ENCODE results near the gene SEMA3E.
"Not testable (repeated sequence)": the region's sequence is repeated elsewhere in the genome, so short reads cannot be mapped to it uniquely, and the experiment has no call there.

Gene SEMA3E

DNA sequence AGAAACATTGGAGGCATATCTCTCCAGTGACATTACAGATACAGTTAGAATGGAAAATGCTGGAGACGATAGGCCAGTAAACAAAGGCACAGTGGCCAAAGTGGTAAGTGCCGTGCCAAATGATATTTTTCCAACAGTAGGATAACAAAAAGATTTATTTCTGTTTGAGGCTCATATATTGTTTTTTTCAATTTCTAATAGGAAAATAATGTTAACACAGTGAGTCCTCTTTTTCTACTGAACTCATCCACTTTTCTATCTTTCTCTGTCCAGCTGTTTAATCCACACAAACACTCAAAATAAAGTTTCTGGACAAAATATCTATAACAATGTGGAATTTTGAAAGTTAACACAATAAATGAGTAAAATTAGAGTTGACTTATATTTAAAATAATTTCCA, 201.3 kb downstream of the SEMA3E start:
- no peak for DNase-seq

DNA sequence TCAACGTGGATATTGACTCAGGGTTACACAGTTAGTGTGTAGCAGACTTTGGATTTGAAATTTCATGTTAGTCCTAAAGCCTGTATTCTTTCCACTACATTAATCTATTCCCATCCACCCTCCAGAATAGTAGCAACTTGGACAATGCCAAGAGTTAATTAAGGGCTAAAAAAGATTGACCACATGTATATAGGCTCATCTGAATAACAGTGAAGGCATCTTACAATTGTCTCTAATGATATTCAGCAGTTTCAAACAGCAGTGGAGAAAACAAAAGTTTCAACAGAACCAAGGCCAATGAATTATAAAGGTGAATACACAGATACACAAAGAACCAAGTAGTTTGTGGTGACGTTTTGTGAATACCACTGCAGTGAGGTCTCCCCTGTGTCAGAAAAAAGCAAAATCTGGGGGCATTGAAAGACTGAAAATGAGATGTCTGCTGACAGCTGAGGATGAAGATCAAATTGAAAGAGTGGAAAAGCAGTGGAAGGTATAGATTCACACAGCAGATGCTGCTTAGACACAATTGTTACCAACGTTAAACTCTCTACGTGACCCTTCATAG, 202.8 kb downstream of the SEMA3E start:
- no peak for DNase-seq

DNA sequence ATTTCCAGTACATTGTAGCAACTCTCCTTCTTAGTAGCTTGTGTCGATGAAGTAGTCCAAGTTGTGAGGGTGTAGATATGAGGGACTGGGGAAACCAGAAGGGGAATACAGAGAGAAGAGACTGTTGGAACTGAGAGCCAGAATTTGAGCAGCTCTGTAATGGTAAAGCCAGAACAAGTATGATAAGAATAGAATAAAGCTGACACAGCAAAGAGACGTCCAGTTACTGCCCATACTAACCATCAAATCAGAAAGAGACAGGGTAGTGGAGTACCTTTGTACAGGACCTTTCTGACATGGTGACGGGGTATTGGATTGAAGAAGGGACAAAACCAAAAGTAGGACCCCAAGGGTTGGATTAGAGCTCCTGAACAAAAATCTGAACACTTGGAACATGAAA, 206.0 kb downstream of the SEMA3E start:
- DNase-seq = no peak

DNA sequence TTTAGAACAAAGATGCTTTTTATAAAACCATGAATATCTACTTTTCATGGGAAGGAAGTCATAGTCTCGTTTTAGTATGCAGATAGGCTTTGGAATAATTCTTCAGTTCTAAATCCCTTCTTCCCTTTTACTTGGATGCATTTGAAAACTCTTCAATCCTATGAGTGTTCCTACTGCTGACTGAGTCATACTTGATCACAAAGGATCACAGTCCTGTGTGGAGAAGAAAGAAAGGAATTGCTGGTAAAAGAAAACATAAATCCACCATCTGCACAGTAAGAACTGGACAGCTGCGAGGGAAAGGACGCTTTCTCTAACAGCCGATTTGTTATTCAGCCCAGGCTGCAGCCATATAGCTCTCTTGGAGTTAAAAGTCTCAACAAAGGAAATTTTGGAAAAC, 209.9 kb downstream of the SEMA3E start:
- no peak for DNase-seq

DNA sequence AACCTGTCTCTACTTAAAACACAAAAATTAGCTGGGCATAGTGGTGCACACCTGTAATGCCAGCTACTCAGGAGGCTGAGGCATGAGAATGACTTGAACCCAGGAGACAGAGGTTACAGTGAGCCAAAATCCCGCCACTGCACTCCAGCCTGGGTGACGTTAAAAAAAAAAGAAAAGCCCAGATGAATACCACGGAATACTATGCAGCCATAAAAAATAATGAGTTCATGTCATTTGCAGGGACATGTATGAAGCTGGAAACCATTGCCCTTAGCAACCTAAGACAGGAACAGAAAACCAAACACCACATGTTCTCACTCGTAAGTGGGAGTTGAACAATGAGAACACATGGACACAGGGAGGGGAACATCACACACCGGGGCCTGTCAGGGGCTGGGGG, 218.7 kb downstream of the SEMA3E start:
- not testable (repeated sequence) for DNase-seq

DNA sequence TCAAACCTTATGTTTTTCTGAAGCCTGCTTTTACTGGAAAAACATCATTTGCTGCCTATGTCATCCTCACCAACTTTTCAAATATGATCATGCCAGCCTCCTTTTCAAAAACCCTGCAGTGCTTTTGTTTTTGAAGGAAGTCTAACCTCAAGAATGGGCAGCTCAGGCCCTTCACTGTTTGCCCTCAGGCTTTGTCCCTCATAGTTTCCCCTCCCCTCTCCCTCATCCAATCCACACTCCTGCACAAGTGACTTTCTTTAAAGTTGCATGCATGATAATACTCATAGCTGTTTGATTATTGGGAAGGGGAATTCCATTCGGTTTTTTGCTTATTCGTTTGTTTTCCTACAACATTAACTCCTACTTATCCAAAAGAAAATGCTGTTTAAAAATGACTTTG, 219.4 kb downstream of the SEMA3E start:
- DNase-seq = no peak

DNA sequence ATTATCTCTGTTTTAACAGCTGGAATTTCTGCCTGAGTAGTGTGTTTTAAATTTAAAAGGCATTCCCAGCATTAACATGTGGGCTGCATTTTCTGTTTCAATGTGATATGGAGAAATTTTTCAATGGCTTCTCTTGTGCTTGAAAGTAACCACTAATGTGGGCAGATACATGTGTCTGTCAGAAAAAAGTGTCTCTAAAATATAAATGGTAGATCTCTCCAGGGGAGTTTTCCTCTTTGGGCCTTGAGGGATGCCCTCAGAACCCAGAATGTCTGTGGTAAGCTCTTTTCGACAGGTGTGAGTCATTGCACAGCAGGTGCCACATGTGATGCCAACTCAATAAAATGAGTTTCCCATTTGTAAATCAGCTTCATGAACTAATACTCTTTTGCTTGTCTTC, 221.1 kb downstream of the SEMA3E start:
- peak in 1 of 2 experiments; percentile 1 for DNase-seq

DNA sequence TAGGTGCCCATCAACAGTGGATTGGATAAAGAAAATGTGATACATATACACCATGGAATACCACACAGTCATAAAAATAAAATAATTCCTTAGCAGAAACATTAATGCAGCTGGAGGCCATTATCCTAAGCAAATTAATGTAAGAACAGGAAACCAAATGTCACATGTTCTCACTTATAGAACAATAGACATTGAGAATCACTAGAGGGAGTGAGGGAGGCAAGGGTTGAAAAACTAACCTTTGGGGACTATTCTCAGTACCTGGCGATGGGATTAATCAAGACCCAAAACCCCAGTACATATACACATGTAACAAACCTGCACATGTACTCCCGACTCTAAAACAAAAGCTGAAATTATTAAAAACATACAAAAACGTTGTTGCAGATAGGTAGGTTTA, 222.6 kb downstream of the SEMA3E start:
- no peak for DNase-seq

DNA sequence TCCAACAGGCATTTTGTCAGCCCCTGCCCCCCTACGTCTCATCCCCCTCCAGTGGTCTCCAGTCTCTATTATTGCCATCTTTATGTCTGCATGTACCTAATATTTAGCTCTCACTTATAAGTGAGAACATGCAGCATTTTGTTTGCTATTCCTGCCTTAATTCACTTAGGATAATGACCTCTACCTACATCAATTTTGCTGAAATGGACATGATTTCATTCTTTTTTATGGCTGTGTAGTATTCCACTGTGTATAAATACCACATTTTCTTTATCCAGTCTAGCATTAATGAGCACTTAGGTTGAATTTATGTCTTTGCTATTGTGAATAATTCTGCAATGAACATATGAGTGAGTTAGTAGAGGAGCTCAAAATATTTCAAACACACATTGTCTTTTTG, 229.9 kb downstream of the SEMA3E start:
- DNase-seq = no peak

DNA sequence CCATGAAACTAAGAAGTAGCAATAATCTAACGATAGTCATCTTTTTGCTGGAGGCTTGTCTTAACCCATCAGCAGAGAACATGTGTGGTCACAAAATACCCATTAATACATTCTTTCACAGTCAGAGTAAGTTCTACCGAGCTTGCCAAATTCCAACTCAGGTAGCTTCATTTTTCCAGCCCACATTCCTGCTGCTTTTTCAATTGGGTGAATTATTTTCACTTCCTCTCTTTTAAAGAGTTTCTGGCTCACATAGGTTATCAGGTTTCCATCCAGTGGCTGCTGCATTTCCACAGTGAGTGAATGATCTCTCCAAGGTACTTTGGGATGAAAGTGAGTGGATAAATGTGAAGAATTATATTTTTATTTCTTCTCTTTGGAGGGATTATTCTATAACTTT, 233.1 kb downstream of the SEMA3E start:
- DNase-seq = no peak

DNA sequence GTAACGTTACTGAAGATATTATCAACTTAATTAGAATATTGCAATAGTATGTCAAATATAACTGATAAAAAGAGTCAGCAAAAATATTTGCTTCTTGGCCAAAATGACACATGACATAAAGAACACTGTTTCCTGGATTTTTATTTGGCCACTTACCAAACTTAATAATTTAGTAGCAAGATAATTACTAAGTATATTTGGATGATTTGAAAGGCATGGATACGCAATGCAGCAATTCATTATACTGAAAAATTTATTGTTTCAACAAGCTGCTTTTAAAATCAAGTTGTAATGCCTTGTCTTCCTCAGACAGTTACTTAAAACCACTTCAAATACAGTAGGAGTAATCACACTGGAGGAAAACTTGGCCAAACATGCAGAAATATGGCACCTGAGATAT, 234.0 kb downstream of the SEMA3E start:
- no peak for DNase-seq

DNA sequence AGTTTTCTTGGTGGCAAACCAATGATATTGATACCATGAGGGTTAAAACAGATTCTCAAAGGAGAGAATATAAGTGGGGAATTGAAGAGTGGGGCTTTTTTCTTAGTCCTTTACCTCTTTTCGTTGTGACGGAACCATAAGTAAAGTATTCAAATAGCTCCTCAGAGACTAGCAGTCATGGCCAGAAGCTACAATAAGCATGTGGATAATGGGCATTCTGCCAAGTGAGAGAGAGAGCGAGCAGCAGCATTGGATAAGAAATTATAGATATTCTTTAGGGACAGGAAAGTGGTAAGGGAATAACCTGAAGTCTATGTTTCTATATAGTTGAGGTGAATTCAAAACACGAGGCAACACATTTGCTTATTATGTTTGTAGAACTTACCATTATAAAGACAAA, 235.1 kb downstream of the SEMA3E start:
- DNase-seq = peak; percentile 23 to 33

DNA sequence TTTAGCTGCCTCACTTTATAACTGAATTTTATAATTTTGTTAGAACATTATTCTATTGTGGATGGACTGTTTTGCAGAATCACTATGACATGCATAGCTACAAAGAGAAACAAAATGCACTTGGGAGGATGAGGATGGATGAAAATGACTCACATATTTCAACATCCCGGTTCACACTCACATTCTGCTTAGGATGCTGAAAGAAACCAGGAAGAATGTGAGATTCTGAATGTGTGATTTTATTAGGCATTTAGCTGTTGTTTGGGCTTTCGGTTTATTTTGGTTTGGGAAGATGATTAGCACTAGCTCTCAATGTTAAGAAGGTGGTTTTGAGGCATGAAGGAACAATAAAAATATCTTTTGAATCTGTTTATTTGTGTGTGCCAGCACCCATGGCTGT, 235.5 kb downstream of the SEMA3E start:
- DNase-seq = no peak

DNA sequence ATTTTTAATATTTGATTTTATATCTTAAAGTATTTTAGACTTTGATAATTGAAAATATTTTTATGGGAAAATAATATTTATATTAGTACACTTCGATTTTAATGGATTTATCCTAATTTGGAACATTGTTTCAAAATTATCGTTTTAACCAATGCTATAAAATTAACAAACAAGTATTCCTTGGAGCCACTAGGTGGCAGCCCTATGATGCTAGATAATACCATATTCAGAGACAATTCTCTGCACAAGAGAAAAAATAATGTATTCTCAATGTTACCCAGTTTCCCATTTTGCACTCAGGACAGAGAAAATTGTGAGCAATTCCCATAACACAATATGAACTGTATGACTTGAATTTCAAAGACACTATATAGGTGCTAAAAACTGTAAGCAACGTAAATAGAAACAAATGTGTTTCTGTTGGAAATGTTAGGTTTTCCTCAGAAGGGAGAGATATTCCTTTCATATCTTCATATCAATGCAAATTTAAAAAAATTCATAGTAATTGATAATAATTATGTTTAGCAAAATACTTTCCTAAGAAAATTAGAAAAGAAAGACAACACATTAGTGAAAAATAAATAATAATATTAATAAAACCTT, 237.8 kb downstream of the SEMA3E start:
- DNase-seq = peak; percentile 47 to 63

DNA sequence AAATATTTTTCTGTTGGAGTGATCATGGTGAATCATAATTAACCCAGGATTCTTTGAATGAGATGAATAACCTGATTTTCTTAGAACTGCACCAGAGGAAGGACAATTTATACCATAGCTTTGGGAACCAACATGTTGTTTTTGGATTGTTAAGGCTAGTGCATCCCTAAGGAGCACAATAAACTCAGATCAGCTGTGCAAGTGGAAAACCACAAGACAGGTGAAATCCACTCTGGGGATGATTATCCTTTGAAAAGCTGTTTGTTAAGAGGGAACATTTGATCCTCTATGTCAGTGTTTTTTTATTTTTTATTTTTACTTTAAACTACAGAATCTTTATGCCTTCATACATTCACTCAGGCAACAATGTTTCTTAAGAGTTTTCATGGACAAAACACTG, 254.2 kb downstream of the SEMA3E start:
- no peak for DNase-seq

DNA sequence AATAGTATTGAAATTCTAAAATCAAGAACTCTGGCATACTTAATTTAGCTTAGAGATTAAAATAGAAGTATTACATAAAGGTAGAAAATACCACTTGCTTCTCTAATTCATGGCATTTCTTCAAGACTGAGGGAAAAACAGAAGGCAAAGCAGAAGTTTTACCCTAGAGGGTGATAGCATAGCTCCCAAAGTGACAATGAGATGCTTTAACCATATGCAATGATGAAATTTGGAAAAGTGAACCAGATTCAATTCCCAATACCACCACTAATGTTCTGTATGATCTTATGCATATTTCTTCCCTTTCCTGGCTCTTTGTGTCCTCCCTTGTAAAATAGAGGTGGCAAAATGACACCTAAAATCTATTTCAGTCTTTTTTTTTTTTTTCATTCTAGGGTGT, 260.5 kb downstream of the SEMA3E start:
- DNase-seq = no peak

DNA sequence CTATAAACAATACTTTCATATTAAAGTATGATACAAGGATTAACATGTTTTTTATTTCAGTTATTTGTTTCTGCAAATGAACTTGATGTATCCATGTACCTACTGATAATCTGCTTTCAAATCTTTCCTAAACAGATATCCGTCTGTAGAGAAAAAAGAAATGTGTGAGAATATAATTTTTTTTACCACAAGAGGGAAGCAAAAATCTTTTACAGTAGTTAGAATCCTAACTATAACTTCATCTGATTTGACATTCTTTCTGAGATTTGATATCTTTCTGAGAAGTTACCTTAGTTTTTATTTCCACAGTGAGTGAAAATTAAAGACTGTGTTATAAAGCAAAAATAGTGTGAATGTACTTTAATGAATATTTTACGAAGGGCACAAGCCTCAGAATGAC, 282.3 kb downstream of the SEMA3E start:
- DNase-seq = no peak

DNA sequence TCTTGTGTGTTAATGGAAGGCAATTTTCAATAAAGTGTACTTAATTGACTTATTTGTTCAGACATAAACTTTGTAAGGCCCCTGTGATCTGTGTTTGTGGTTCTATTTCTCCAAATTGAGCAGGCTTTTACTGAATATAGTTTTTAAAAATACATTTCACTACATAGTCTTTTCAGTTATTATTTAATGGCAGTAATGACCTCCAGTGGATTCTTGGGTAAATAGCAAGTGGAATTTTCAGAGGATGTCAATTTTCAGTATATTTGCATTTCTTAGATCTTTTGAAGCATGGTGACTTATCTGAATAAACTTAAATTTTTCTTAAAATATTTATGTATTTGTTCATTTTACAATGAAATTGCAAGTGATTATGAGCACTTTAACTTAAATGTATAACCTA, 283.2 kb downstream of the SEMA3E start:
- DNase-seq = no peak

DNA sequence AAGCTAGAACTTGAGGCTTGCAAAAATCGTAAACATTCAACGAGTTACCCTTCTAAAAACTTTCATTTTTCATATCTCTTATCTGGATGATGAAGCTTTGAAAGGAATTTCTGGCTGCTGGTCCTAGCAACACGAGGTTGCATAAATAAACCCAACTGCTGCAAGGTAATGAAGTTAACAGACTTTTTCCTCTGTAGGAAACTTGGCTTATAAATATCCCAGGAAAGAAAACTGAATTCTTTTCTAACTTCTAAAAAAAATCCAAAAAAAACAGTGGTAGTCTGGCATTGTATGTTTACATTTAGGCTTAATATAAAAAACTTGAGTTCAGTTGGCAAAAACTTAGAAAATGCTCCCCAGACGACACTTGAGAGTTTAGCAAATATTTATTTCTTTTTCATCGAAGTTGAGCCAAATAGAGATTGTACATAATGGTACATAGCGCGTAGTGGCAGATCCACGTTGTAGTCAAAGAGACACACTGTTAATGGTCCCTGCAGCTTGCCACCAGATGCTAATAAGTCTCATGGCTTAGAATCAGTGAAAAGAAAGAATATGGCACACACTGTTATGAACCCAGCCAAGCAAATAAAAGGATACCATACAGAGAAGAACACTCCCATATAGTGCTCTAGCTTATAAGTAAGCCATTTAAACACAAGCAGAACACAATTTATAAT, 285.9 kb downstream of the SEMA3E start:
- no peak for DNase-seq

DNA sequence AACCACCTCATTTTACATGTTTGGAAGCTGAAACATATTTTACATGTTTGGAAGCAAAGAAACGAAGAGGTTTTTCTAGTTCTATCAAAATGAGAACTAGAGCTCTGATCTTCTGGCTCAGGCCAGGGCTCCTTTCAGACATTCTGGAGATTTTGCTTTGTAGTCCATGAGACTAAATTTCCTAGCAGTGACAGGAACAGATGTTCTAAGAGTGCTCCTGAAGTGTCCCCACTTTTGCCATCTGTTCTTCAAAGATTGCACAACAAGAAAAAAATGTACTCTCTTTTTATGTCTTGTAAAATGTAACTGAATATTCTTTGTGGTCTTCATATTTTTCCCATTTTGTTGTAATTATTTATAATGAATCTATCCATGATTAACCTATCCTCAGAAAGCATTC, 289.8 kb downstream of the SEMA3E start:
- no peak for DNase-seq

DNA sequence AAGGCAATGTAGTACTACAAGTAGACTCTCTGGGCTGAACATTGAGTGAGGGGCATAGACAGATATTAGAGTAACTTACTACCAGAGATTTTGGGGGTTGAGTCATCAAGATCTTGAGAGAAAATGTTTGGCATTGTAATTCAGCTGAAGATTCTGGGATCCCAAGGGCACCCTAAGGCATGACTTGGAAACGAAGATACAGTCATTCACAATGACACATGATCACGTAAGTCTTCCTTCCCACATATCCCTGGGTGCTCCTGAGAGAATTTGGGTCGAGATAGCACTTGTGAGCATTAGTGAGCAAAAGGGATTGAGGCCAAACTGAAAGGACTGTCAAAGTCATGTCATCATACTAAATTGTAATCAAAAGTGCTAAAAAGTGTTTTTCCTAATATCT, 293.8 kb downstream of the SEMA3E start:
- no peak for DNase-seq

DNA sequence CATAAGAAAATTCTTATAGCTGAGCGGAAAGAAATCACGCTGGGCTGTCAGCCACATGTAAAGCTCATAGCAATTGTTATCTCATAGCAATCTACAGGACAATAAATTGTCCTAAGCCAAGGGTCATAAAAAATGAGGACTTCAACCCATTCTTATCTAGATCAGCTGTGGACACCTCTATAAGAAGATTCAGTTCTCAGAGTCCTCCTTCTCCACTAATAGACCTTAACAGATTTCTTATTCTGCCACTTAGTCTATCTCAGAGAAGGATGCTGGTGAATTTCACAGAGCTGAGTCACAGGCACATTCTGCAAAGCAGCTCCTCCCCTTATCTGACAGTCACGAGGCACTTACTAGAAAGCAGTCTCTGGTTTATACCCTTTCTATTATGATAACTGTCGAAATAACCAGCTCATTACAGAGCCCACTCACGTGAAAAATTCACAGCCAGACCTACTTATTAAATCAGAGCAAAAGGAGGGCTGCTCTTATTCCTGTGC, 300.9 kb downstream of the SEMA3E start:
- no peak for DNase-seq

DNA sequence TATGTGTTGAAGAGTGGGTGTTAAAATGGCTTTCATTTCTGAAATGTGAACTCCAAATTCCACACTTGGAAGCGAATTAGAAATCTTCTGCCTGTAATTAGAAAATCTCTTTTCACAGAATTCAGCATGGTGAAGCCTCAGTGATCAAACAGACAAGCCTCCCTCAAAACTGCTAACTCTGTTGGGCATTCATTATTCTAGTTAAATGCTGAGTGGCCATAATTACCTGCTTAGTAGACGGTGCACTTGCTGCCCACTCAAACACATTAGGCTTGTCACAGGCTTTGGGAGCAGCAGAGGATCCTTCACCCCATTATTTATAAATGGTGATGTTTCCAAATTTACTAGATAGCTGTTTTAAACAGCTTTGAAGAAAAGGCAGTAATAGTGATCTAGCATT, 309.0 kb downstream of the SEMA3E start:
- DNase-seq = no peak

DNA sequence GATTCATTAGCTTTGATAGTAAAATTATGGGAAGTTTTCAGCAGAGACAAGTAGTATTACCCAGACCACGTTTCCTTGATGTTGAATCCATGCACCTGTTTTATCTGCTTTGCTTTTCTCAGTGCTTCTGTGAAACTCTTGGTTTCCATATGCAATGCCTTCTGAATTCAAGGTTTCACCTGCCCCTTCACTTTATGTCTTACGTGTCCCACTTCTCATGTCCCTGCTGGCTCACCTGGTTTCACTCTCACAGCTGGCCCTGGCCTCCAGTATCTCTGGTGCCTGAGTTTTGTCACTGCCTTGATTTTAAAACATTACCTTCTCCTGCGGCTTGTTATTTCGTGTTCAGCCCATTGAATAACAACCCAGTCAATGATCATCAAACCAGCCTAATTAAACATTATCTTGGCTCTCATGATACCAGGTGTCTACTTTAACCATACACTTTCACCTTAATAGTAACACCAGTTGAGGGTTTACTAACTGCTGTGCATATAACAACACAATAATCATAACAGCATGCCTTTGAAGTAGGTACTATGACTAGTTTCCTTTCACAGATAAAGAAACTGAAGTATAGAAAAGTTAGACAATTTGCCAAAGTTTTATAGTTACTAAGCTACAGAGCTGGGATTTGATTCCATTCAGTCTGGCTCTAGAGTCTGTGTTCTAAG, 310.5 kb downstream of the SEMA3E start:
- no peak for DNase-seq
